NT2/D1 (cell line): ENCODE data around the gene GNG14.
A peak's percentile ranks its signal among the peaks of the same experiment; 100 is the strongest.
"Not testable (repeated sequence)": the region's sequence is repeated elsewhere in the genome, so short reads cannot be mapped to it uniquely, and the experiment has no call there.

ENCODE experiments used
- DNase-seq: peaks from one replicate; pipeline ENCODE4 v3.0.0-alpha.2; 2011; ENCODE audit warnings: low read depth, low spot score
- H3K27me3 ChIP-seq: 2 replicates; pipeline ENCODE4 v1.6.0; 2011; ENCODE audit warnings: mild to moderate bottlenecking; ENCODE audit not compliant: insufficient read length, insufficient read depth
- H3K36me3 ChIP-seq: 2 replicates; pipeline ENCODE4 v1.6.1; 2011; ENCODE audit warnings: mild to moderate bottlenecking, low read length, mixed read lengths; ENCODE audit not compliant: insufficient read depth, insufficient read length
- H3K4me1 ChIP-seq: 2 replicates; pipeline ENCODE4 v1.5.1; 2011; ENCODE audit not compliant: insufficient read depth, insufficient read length
- H3K4me3 ChIP-seq: 2 replicates; pipeline ENCODE4 v1.5.1; 2011; ENCODE audit warnings: low read depth; ENCODE audit not compliant: insufficient read length
- H3K9ac ChIP-seq: 2 replicates; pipeline ENCODE4 v1.6.0; 2011; ENCODE audit warnings: low read depth; ENCODE audit not compliant: insufficient read length
- H3K9me3 ChIP-seq: 2 replicates; pipeline ENCODE4 v1.5.1; 2011; ENCODE audit warnings: mild to moderate bottlenecking, low read length; ENCODE audit not compliant: insufficient read depth
- SUZ12 ChIP-seq: IDR thresholded peaks from 2 replicates; pipeline ENCODE4 v1.6.1; 2011; ENCODE audit not compliant: insufficient read length, insufficient read depth; ENCODE audit errors: extremely low read depth
- YY1 ChIP-seq: IDR thresholded peaks from 2 replicates; pipeline ENCODE4 v1.6.1; 2011; ENCODE audit not compliant: insufficient read length, insufficient read depth
- ZNF274 ChIP-seq: IDR thresholded peaks from 2 replicates; pipeline ENCODE4 v1.6.1; 2011; ENCODE audit warnings: mild to moderate bottlenecking, low read depth, low read length

The GNG14 gene

GRCh38 chr19:12721656-12722565, 34.1 kb downstream of the GNG14 start:
- Histone ChIP-seq H3K4me3 (peak overlapping the region; percentile 80), H3K36me3 (peaks cover 45% of the 10 kb centered on the region), H3K9me3 (no peaks in the 10 kb centered on the region), H3K9ac (peak overlapping the region; percentile 94), H3K4me1 (peaks cover 7% of the 10 kb centered on the region), H3K27me3 (no peaks in the 10 kb centered on the region)
- TF ChIP-seq ZNF274 (no peak), SUZ12 (no peak), YY1 (no peak)
- no peak for DNase-seq

GRCh38 chr19:12722566-12723380, 35.0 kb downstream of the GNG14 start:
- DNase-seq: peak; percentile 98
- TF ChIP-seq ZNF274 (no peak), YY1 (no peak), SUZ12 (no peak)
- Histone ChIP-seq H3K4me3 (peak overlapping the region; percentile 80), H3K27me3 (no peaks in the 10 kb centered on the region), H3K9me3 (no peaks in the 10 kb centered on the region), H3K36me3 (peaks cover 39% of the 10 kb centered on the region), H3K9ac (peak overlapping the region; percentile 94), H3K4me1 (peaks cover 7% of the 10 kb centered on the region)

GRCh38 chr19:12723381-12723640, 35.5 kb downstream of the GNG14 start:
- DNase-seq: no peak

GRCh38 chr19:12723641-12724426, 36.0 kb downstream of the GNG14 start, which contains the start of gene TNPO2:
TSS of gene TNPO2 (minus strand) at chr19:12723932. CDS start at chr19:12720977, 2,955 bp downstream.
- peaks cover 38% of the 10 kb centered on the region for H3K36me3 ChIP-seq
- peak; percentile 76 for DNase-seq

More at GRCh38 chr19:12723381-12723640, 35.5 kb downstream of the GNG14 start:
- Histone ChIP-seq H3K36me3 (peaks cover 38% of the 10 kb centered on the region), H3K4me3 (peak overlapping the region; percentile 80), H3K27me3 (no peaks in the 10 kb centered on the region), H3K4me1 (peaks cover 7% of the 10 kb centered on the region), H3K9ac (peak overlapping the region; percentile 90), H3K9me3 (no peaks in the 10 kb centered on the region)
- no peak for TF ChIP-seq YY1
- TF ChIP-seq SUZ12: no peak
- no peak for TF ChIP-seq ZNF274

GRCh38 chr19:12725612-12726011, 37.8 kb downstream of the GNG14 start:
- DNase-seq, H3K27me3 ChIP-seq, H3K4me1 ChIP-seq, H3K4me3 ChIP-seq, H3K9me3 ChIP-seq, H3K9ac ChIP-seq: not testable (repeated sequence)
- H3K36me3 ChIP-seq: peaks cover 40% of the 10 kb centered on the region

More at GRCh38 chr19:12723641-12724426, 36.0 kb downstream of the GNG14 start, which contains the start of gene TNPO2:
- Histone ChIP-seq H3K9ac (peak within 1 kb of the TSS; percentile 90), H3K9me3 (no peaks in the 10 kb centered on the region), H3K4me3 (peak within 1 kb of the TSS; percentile 80), H3K27me3 (no peaks in the 10 kb centered on the region), H3K4me1 (peaks cover 4% of the 10 kb centered on the region)
- TF ChIP-seq YY1 (no peak), SUZ12 (no peak), ZNF274 (no peak)

GRCh38 chr19:12726988-12727316, 39.2 kb downstream of the GNG14 start:
- Histone ChIP-seq H3K4me1 (peaks cover 2% of the 10 kb centered on the region), H3K36me3 (peaks cover 43% of the 10 kb centered on the region), H3K9ac (peak overlapping the region; percentile 38), H3K4me3 (no peak overlapping the region), H3K9me3 (no peaks in the 10 kb centered on the region), H3K27me3 (no peaks in the 10 kb centered on the region)
- TF ChIP-seq YY1 (no peak), SUZ12 (no peak), ZNF274 (no peak)
- no peak for DNase-seq
